ENCODE measurements around the gene GOLPH3. TPM values are rescaled to one million over a fixed set of nuclear protein-coding genes. Genes with fewer than 3 reads are reported as not detected.

GOLPH3 gene
- total RNA-seq, 1 donor from 2014 or later: 83.7 TPM

GRCh38 chr5:32197032-32197431 is 22.9 kb upstream of the GOLPH3 start:
- H3K27me3 ChIP-seq (ENCODE audit: control insufficient read depth, insufficient read depth, low read length): no peaks in the 10 kb centered on the region
- no peaks in the 10 kb centered on the region for H3K36me3 ChIP-seq (ENCODE audit: control insufficient read depth, insufficient read depth, low read length)
- TF ChIP-seq CTCF (IDR thresholded peaks at IDR 0.05; ENCODE audit: insufficient read depth, low read length, severe bottlenecking): no peak
- DNase-seq (ENCODE audit: low read depth) (no peak), FAIRE-seq (no peak)
- no peak overlapping the region for H3K4me3 ChIP-seq (ENCODE audit: low read depth, low read length)

- FAIRE-seq: no peak
- H3K27me3 ChIP-seq (ENCODE audit: control insufficient read depth, insufficient read depth, low read length): no peaks in the 10 kb centered on the region
- H3K36me3 ChIP-seq (ENCODE audit: control insufficient read depth, insufficient read depth, low read length): no peaks in the 10 kb centered on the region
Observed at GRCh38 chr5:32195265-32195664, 21.1 kb upstream of the GOLPH3 start.

GRCh38 chr5:32193591-32193990 is 19.5 kb upstream of the GOLPH3 start:
- FAIRE-seq: no peak
- TF ChIP-seq CTCF (IDR thresholded peaks at IDR 0.05; ENCODE audit: insufficient read depth, low read length, severe bottlenecking): no peak
- Histone ChIP-seq H3K27me3 (ENCODE audit: control insufficient read depth, insufficient read depth, low read length) (no peaks in the 10 kb centered on the region), H3K4me3 (ENCODE audit: low read depth, low read length) (no peak overlapping the region), H3K36me3 (ENCODE audit: control insufficient read depth, insufficient read depth, low read length) (no peaks in the 10 kb centered on the region)
- DNase-seq (ENCODE audit: low read depth): peak; percentile 39

More at GRCh38 chr5:32195265-32195664, 21.1 kb upstream of the GOLPH3 start:
- DNase-seq (ENCODE audit: low read depth): no peak
- H3K4me3 ChIP-seq (ENCODE audit: low read depth, low read length): no peak overlapping the region
- TF ChIP-seq CTCF (IDR thresholded peaks at IDR 0.05; ENCODE audit: insufficient read depth, low read length, severe bottlenecking): no peak

GRCh38 chr5:32190095-32190494 is 16.0 kb upstream of the GOLPH3 start:
- TF ChIP-seq CTCF (IDR thresholded peaks at IDR 0.05; ENCODE audit: insufficient read depth, low read length, severe bottlenecking): no peak
- DNase-seq (ENCODE audit: low read depth) (no peak), FAIRE-seq (no peak)
- no peaks in the 10 kb centered on the region for H3K36me3 ChIP-seq (ENCODE audit: control insufficient read depth, insufficient read depth, low read length)
- no peak overlapping the region for H3K4me3 ChIP-seq (ENCODE audit: low read depth, low read length)
- no peaks in the 10 kb centered on the region for H3K27me3 ChIP-seq (ENCODE audit: control insufficient read depth, insufficient read depth, low read length)

GRCh38 chr5:32187675-32188074 is 13.6 kb upstream of the GOLPH3 start:
- FAIRE-seq: no peak
- Histone ChIP-seq H3K36me3 (ENCODE audit: control insufficient read depth, insufficient read depth, low read length) (no peaks in the 10 kb centered on the region), H3K27me3 (ENCODE audit: control insufficient read depth, insufficient read depth, low read length) (no peaks in the 10 kb centered on the region), H3K4me3 (ENCODE audit: low read depth, low read length) (no peak overlapping the region)
- no peak for DNase-seq (ENCODE audit: low read depth)
- TF ChIP-seq CTCF (IDR thresholded peaks at IDR 0.05; ENCODE audit: insufficient read depth, low read length, severe bottlenecking): no peak

- FAIRE-seq (no peak), DNase-seq (ENCODE audit: low read depth) (no peak)
- Histone ChIP-seq H3K27me3 (ENCODE audit: control insufficient read depth, insufficient read depth, low read length) (no peaks in the 10 kb centered on the region), H3K36me3 (ENCODE audit: control insufficient read depth, insufficient read depth, low read length) (no peaks in the 10 kb centered on the region), H3K4me3 (ENCODE audit: low read depth, low read length) (no peak overlapping the region)
- TF ChIP-seq CTCF (IDR thresholded peaks at IDR 0.05; ENCODE audit: insufficient read depth, low read length, severe bottlenecking): no peak
Observed at GRCh38 chr5:32182463-32183063, 8.4 kb upstream of the GOLPH3 start.

All from bronchial epithelial cell (primary cell).